Measurements from ENCODE around the gene DISC1.

- TF ChIP-seq CTCF (IDR thresholded peaks at IDR 0.05) (no peak), POLR2A (IDR thresholded peaks at IDR 0.05) (no peak), POLR2AphosphoS5 (IDR thresholded peaks at IDR 0.05) (no peak)
Measured at GRCh38 chr1:231694465-231695077, 68.0 kb downstream of the DISC1 start.
